Brain microvascular endothelial cell (primary cell): Measurements from ENCODE around the gene FAF1.

Experiments
- DNase-seq: peaks from one replicate; pipeline ENCODE4 v3.0.0-alpha.2; 2020
- H3K27ac ChIP-seq: fragments of 250-450 bp; sonication (Bioruptor Pico); 2 replicates; pipeline ENCODE4 v1.5.1; 2020; ENCODE audit warnings: mild to moderate bottlenecking, moderate library complexity
- H3K27me3 ChIP-seq: fragments of 250-450 bp; sonication (Bioruptor Pico); replicated peaks from 2 replicates; pipeline ENCODE4 v1.5.1; 2020; ENCODE audit warnings: mild to moderate bottlenecking
- H3K36me3 ChIP-seq: fragments of 250-450 bp; sonication (Bioruptor Pico); replicated peaks from 2 replicates; pipeline ENCODE4 v1.5.1; 2020; ENCODE audit warnings: mild to moderate bottlenecking
- H3K4me3 ChIP-seq: 2 replicates; pipeline ENCODE4 v1.5.1; 2011; ENCODE audit warnings: low read depth, mild to moderate bottlenecking, control low read depth, low read length, moderate library complexity
- CTCF ChIP-seq: IDR thresholded peaks from 2 replicates; pipeline ENCODE4 v1.5.1; 2011; ENCODE audit warnings: low read depth, mild to moderate bottlenecking, moderate library complexity, low read length, control low read depth, inconsistent platforms; ENCODE audit errors: missing control alignments
- in situ Hi-C: cut with HindIII; loops from 2 replicates; pipeline ENCODE4 v1.10.0; 2017; ENCODE audit warnings: low sequenced_read_pairs, low pct_ligation_motif_present

Gene FAF1

GRCh38 chr1:50553921-50554320 lies 406.1 kb downstream of the FAF1 start:
- in situ Hi-C loops, result no loop called here
- Histone ChIP-seq H3K27ac (no peak overlapping the region), H3K27me3 (no peaks in the 10 kb centered on the region), H3K4me3 (no peak overlapping the region), H3K36me3 (no peaks in the 10 kb centered on the region)
- no peak for TF ChIP-seq CTCF
- no peak for DNase-seq

- TF ChIP-seq CTCF, result no peak
- in situ Hi-C loops, result no loop called here
- no peak overlapping the region for H3K27ac ChIP-seq
- H3K36me3 ChIP-seq, result no peaks in the 10 kb centered on the region
- no peak overlapping the region for H3K4me3 ChIP-seq
- no peaks in the 10 kb centered on the region for H3K27me3 ChIP-seq
- DNase-seq, result no peak
Measured at GRCh38 chr1:50548243-50548642, 411.8 kb downstream of the FAF1 start.

GRCh38 chr1:50542362-50542761 lies 417.7 kb downstream of the FAF1 start:
- H3K4me3 ChIP-seq, result no peak overlapping the region
- no peak overlapping the region for H3K27ac ChIP-seq
- in situ Hi-C loops, result no loop called here
- no peaks in the 10 kb centered on the region for H3K36me3 ChIP-seq
- no peaks in the 10 kb centered on the region for H3K27me3 ChIP-seq
- TF ChIP-seq CTCF, result no peak
- no peak for DNase-seq

- no peak for DNase-seq
- no peak overlapping the region for H3K27ac ChIP-seq
- no peak for TF ChIP-seq CTCF
- H3K27me3 ChIP-seq, result no peaks in the 10 kb centered on the region
- H3K4me3 ChIP-seq, result no peak overlapping the region
- H3K36me3 ChIP-seq, result no peaks in the 10 kb centered on the region
- in situ Hi-C loops, result no loop called here
Measured at GRCh38 chr1:50538476-50538875, 421.6 kb downstream of the FAF1 start.

GRCh38 chr1:50531601-50532000 lies 428.5 kb downstream of the FAF1 start:
- TF ChIP-seq CTCF, result no peak
- Histone ChIP-seq H3K4me3 (no peak overlapping the region), H3K27ac (no peak overlapping the region), H3K36me3 (no peaks in the 10 kb centered on the region), H3K27me3 (no peaks in the 10 kb centered on the region)
- no peak for DNase-seq
- in situ Hi-C loops, result no loop called here

GRCh38 chr1:50531027-50531426 lies 429.0 kb downstream of the FAF1 start:
- no peak for TF ChIP-seq CTCF
- Histone ChIP-seq H3K27ac (no peak overlapping the region), H3K4me3 (no peak overlapping the region), H3K27me3 (no peaks in the 10 kb centered on the region), H3K36me3 (no peaks in the 10 kb centered on the region)
- DNase-seq, result no peak
- in situ Hi-C loops, result no loop called here
